NCI-H2029 treated with DMSO at 0.1 percent for 48 hours (cell line): ENCODE data around the gene NFE2L2.
"Not testable (repeated sequence)": the region's sequence is repeated elsewhere in the genome, so short reads cannot be mapped to it uniquely, and the experiment has no call there.

Experiments
- DNase-seq: peaks from one replicate; lab custom pipeline; 2025; lab: John Stamatoyannopoulos, UW

Gene NFE2L2

DNA sequence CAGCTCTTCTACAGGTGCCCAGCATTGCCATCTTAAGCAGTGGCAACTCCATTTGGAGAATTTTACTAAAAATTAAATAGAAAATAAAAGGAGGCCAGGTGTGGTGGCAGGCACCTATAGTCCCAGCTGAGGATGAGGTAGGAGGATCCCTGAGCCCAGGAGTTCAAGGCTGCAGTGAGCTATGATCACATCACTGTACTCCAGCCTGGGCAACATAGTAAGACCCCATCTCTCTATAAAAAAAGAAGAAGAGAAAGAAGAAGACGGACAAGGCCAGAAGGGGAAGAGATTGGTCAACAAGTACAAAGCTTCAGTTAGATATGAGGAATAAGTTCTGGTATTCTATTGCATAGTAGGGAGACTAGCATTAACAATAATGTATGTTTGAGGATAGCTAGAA lies 73.6 kb downstream of the NFE2L2 start:
- DNase-seq: no peak

DNA sequence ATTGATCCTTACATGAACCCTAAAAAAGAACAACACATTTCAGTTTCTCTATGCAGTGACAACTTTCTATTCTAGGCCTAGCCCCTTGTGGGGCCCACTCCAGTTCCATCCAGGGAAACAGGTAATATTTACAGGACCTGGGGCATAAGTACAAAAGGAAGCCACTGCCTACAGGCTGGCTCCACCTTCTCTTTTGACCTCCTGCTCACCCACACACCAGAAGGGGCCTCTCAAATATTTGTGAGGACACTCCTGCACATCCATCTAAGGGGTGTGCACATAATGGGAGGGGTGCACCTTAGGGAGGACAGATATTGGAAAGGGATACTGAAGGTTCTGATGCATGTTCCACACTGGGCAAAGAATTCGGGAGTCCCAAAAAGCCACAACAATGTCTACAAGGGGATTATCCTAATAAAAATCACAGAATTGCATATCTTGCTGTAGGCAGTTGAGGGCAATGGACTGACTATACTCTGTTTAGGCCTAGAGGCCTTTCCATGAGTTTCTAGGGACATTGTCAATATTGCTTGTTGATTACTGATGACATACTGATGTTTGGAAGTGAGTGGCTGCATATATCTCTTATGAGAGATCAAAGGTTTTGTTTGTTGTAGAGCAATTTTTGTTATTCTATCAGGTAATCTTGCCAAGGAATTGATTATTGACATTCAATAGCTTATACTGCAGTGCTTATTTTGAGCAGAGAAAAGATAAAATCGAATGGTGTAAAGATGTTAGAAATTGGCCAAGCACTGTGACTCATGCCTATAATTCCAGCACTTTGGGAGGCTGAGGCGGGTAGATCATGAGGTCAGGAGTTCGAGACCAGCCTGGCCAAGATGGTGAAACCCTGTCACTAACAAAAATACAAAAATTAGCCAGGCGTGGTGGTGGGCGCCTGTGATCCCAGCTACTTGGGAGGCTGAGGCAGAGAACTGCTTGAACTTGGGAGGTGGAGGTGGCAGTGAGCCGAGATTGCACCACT lies 75.8 kb downstream of the NFE2L2 start:
- DNase-seq: no peak

DNA sequence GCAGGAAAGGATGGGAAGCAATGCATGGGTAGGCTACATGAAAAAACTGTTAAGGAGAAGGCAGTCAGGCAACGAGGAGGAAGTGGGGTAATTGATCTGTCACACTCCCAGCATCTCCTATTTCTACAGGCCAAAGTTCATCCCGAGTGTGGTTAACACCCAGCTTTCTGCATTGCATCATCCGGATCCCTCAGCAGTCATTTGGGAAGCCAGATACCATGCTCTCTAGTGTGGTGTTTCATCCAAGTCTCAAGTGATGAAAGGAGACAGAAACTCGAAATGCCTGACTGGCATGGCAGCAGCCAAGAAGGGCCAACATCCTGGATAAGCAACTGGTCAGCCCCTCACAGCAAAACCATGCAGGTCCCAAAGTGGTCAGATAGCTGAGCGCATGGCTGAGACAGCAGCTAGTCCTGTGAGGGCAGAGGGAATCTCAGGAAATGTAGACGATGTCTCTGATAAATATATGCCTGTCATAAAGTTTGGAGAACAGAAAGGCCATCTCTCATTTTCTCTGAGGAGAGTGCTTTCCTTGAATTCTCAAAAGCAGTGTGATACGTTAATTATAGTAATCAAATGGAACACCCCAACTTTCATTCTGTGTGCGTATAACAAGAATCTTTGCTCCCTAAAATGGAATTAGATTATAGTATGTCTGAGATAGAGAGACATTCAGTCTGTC lies 76.8 kb downstream of the NFE2L2 start:
- DNase-seq: no peak

DNA sequence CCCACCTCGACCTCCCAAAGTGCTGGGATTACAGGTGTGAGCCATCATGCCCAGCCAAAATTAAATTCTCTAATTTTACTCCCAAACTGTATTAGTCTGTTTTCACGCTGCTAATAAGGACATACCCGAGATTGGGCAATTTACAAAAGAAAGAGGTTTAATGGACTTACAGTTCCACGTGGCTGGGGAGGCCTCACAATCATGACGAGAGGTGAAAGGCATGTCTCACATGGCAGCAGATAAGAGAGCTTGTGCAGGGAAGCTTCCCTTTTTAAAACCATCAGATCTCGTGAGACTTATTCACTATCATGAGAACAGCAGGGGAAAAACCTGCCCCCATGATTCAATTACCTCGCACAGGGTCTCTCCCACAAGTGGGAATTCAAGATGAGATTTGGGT lies 78.5 kb downstream of the NFE2L2 start:
- not testable (repeated sequence) for DNase-seq

DNA sequence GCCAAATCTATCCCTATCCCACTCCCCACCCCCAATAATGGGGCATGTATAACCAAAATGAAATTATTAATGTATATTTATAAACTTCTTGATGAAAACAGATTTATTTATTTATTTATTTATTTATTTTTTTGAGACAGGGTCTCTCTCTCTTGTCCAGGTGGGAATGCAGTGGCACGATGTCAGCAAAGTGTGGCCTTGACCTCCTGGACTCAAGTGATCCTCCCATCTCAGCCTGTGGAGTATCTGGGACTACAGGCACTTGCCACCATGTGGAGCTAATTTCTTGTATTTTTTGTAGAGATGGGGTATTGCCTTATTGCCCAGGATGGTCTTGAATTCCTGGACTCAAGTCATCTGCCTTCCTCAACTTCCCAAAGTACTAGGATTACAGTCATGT lies 79.9 kb downstream of the NFE2L2 start:
- no peak for DNase-seq

DNA sequence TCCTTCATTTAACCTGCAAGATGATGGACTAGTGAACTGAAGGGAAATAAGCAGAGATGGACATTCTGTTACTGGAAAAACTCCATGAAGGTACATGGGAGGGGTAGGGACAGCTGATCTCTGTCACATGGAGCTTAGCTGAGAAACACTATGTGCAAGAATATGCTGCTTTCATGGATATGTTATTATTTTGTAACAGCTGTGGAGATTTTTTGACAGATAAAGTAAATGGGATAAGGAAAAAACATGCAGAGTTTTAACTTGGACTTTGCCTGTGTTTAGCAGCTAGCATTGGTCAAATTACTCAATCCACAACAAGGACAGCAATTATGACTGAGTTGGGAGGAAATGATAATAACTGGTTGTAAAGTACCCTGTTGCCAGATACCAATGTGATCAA lies 80.7 kb downstream of the NFE2L2 start:
- no peak for DNase-seq
